Measurements from ENCODE around the gene NDUFAF5.

DNA sequence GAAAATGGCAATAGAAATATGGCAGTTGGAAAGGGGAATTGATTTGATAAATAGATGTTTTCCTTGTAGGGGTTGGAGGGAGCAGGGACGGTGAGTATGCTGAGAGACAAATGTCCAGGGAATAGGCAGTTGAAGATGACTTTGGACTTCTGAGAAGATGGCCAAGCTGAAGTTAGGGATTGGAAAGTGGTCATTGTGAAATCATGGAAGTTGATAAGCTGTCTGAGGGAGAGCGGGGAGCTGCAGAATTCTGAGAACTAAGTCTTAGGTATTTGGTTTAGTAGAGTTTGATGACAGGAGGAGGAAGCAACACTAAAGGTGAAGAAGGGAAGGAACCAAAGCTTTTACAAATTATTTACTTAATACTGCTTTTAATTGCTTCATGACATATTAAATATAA, 15.1 kb downstream of the NDUFAF5 start:
- TF ChIP-seq, protein P1, sequence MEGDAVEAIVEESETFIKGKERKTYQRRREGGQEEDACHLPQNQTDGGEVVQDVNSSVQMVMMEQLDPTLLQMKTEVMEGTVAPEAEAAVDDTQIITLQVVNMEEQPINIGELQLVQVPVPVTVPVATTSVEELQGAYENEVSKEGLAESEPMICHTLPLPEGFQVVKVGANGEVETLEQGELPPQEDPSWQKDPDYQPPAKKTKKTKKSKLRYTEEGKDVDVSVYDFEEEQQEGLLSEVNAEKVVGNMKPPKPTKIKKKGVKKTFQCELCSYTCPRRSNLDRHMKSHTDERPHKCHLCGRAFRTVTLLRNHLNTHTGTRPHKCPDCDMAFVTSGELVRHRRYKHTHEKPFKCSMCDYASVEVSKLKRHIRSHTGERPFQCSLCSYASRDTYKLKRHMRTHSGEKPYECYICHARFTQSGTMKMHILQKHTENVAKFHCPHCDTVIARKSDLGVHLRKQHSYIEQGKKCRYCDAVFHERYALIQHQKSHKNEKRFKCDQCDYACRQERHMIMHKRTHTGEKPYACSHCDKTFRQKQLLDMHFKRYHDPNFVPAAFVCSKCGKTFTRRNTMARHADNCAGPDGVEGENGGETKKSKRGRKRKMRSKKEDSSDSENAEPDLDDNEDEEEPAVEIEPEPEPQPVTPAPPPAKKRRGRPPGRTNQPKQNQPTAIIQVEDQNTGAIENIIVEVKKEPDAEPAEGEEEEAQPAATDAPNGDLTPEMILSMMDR (IDR thresholded peaks at IDR 0.05) = no peak
- no peak for TF ChIP-seq POLR2A (IDR thresholded peaks at IDR 0.05)

All from ovary (tissue), 3 donors.